D721Med (cell line): ENCODE data around the gene COL15A1.

Experiments
- DNase-seq: peaks from one replicate; pipeline ENCODE4 v3.0.0; 2011; ENCODE audit warnings: low spot score; ENCODE audit not compliant: insufficient read length
- FAIRE-seq: peaks from 2 replicates; lab custom pipeline; 2011; peaks lifted over from hg19 to GRCh38; lab: Jason Lieb, UNC
- CTCF ChIP-seq: IDR thresholded peaks from 2 replicates; pipeline ENCODE4 v1.5.1; 2012; ENCODE audit warnings: mild to moderate bottlenecking, control low read depth; ENCODE audit not compliant: insufficient read depth; ENCODE audit errors: missing control alignments

COL15A1 gene

GRCh38 chr9:99019510-99020331, 76.0 kb downstream of the COL15A1 start:
- no peak for FAIRE-seq
- no peak for TF ChIP-seq CTCF
- DNase-seq = no peak

DNA sequence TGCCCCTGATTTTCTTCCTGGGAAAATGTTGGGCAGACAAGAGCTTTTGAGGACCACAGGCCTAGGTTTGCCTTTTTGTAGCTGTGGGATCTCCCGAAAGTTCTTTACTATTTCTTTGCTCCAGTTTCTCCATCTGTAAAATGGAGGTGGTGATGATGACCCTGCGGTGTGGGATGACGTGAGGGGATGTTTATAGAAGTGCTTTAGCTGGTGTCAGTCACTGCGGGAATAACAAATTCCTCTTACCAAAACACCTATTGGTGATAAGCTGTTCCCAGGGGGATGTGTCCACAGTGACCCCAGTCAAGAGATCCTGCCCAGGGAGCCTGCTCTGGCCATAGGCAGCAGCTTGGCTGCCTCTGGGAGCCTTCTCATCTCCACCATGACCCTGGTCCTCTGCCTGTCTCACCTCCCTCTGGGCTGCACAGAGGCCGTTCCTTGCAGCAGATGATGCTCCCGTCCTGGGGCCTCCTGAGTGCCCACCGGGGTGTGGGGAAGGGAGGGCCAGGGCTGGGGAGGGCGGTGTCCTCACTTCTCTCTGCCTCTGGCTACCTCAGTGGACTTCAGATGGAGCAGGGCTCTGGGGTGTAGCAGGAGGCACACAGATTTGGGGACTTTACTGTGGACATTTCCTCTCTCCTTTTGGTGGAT, 77.2 kb downstream of the COL15A1 start:
- FAIRE-seq (no peak), DNase-seq (no peak)
- no peak for TF ChIP-seq CTCF

DNA sequence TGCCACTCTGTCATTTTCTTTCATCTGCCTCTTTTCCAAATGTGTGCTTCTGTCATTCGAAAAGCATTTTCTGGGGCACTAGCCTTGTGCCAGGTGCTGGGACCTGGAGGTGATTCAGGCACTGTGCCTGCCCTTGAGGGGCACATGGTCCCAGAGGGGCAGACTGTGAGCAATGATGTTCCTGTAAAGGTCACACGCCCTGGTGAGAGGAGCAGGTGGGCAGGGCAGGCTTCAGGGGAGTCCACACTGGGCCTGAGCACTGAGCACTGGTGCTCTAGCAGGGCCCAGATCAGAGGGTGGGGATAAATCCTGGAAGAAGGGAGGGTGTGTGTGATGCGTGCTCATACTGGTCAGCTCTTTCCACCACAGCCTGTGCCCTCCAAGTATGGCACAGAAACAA, 77.8 kb downstream of the COL15A1 start:
- FAIRE-seq (no peak), DNase-seq (no peak)
- TF ChIP-seq CTCF = no peak

DNA sequence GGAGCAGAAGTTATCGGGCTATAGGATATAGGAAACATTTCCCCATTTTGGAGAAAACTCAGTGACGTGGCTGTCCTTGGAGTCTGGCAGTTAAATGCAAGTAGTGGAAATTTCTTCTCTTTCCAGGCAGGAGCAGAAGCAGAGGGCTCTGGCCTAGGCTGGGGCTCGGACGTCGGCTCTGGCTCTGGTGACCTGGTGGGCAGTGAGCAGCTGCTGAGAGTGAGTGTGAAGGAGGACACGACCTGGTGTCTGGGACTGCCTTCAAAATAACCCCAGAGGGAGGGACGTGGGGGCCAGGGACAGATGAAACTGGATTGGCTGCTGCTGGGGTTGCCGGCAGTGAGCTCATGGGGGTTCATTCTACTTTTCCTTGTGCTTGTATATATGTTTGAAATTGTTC, 79.5 kb downstream of the COL15A1 start:
- FAIRE-seq = no peak
- TF ChIP-seq CTCF = no peak

DNA sequence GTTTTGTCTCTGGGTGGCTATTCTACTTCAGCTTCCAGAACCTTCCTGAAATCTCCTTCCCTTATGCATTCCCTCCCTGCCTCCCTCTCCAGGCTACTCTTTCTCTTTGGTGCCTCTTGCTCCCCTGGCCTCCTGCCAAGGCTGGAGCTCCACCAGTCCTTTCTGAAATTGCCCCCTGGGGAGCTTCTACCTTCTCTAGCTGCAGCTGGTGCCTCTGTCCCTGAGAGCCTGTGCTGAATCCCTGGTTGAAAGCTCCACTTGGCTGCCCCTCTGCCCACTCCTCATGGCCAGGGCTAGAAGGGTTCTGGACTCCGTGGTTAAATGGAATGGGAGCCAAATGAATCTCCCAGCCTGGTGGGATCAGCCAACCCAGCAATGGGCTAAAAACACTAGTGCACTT, 80.1 kb downstream of the COL15A1 start:
- FAIRE-seq = no peak
- no peak for TF ChIP-seq CTCF
- DNase-seq = no peak

More for the DNA sequence above, 79.5 kb downstream of the COL15A1 start:
- no peak for DNase-seq

DNA sequence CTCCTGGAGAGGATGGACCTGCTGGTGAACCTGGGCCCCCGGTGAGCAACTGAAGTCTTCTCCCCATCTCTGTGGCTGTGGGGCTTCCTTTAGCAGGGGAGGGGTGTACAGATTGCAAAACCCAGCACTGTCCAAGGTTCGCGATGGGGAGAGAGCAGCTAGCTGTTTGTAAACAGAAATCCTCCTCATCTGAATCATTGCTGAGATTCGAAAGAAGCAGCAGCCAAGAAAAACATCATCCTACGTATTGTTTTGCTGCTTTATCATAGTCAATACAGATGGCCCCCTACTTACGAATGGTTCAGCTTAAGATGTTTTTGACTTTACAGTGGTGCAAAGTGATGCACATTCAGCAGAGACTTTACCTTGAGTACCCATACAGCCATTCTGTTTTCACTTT, 81.3 kb downstream of the COL15A1 start:
- FAIRE-seq (no peak), DNase-seq (no peak)
- TF ChIP-seq CTCF = no peak

- TF ChIP-seq CTCF = no peak
- no peak for FAIRE-seq
- DNase-seq = no peak
Measured at GRCh38 chr9:99025616-99026270, 82.0 kb downstream of the COL15A1 start.
